IPS DF 19.7 (cell line): Measurements from ENCODE around the gene RECK.
A peak's percentile ranks its signal among the peaks of the same experiment; 100 is the strongest.

ENCODE experiments used
- DNase-seq: peaks from one replicate; pipeline ENCODE4 v3.0.0-alpha.2; 2013; ENCODE audit warnings: low read depth, low spot score

RECK gene

DNA sequence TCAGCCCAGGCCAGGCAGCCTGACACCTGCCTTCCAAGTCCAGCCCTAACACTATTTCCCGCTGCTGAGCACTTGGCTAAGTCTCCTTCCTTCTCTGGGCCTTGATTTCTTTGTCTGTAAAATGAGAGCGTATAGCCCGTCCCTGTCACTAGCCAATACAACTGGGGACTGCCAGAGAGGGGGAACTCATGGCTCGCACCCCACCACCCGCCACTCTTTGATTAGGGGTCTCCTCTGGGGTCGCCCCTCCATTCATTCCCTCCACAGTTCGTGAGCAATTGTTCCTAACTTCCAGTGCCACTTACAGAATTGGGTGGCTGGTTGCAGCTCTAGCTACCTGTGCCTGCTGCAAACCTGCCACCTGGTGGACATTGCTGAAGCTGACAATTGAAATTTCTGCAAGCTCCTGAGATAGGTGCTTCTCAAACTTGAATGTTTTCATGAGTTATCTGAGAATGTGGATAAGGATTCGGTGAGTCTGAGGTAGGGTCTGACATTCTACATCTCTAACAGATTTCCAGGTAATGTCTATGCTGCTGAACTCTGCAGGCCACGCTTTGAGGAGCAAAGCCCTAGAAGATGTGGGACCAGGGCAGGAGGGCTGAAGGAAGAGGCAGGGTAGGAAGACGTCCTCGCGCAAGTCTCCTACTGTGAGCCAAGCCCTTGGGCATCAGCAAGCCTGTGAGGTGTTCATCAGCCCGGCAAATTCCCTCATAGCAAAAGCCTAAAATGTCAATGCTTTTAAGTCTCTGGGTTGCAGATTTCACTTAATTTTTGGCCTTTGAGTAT lies 13.3 kb upstream of the RECK start:
- DNase-seq = peak; percentile 54

DNA sequence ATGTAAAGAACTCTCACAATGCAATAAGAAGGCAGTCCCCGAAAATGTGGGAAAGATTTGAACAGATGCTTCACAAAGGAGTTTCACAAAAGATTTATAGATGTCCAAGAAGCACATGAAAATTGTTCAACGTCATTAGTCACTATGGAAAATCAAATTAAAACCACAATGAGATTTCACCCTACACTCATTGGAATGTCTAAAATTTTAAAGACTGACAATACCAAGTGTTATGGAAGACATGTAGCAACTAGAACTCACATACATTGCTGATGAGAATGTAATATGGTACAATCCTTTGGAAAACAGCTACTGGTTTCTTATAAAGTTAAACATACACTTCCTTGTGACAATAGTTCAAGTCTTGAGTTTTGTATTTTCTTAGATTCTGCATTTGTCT lies 11.0 kb upstream of the RECK start:
- DNase-seq = no peak

DNA sequence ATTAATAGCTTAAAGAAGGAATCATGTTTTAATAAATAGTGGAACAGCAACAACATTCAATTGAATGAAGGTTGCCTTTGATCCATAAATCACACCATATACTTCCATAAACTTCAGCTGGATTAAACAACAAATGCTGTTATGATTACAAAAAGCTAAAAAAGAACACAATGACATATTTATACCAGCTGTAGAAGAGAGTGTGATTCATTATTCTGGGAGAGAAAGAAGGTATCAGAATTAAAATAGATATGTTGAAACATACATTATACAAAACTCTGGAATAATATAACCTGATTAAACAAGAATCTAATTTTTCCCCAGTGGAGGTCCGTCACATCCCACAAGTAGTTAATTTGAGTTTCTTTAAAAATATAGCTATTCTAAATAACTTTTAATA lies 7.5 kb upstream of the RECK start:
- DNase-seq = no peak

DNA sequence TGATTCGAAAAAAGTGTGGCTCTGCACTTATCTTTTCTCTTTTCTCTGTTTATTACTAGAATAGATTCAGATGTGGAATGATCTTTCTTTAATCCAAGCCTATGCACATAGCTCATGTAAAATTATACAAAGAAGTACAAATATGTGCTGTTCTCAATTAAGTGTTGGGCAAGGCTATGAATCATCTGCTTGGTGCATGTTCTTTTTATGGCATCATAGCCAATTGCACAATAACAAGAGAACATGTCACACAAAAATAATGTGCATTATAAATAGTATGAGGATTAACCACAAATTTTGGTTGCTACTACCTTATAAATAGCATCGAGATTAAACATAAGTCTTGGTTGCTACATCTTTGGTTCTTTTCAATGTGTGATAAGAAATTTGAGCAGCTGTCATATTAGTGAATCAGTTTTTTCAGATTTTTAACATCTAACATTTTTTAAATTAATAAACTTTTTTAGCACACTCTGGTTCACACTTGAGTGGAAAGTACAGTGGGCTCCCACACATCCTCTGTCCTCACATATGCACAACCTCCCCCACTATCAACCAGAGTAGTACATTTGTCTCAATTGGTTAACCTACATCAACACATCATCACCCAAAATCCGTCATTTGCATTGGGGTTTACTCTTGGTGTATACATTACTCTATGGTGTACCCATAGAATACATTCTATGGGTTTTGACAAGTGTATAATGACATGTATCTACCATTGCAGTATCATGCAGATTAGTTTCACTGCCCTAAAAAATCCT lies 6.8 kb upstream of the RECK start:
- no peak for DNase-seq

DNA sequence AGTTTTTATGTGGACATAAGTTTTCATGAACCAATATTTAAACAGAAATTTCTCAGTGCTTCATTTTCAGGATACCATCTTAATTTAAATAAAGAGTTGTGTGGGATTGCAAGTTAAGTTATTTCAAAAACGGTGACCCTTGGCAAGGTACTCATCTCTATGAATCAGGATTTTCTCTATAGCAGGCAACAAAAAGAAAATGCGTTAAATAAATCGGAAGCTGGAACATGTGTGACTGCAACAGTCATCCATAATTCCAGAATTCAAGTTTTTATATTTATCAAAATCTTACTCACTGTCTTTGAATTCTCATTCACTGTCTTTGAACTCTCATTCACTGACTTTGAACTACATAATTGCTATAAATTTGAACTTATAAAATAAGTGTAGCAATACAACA lies 5.8 kb upstream of the RECK start:
- DNase-seq = no peak

DNA sequence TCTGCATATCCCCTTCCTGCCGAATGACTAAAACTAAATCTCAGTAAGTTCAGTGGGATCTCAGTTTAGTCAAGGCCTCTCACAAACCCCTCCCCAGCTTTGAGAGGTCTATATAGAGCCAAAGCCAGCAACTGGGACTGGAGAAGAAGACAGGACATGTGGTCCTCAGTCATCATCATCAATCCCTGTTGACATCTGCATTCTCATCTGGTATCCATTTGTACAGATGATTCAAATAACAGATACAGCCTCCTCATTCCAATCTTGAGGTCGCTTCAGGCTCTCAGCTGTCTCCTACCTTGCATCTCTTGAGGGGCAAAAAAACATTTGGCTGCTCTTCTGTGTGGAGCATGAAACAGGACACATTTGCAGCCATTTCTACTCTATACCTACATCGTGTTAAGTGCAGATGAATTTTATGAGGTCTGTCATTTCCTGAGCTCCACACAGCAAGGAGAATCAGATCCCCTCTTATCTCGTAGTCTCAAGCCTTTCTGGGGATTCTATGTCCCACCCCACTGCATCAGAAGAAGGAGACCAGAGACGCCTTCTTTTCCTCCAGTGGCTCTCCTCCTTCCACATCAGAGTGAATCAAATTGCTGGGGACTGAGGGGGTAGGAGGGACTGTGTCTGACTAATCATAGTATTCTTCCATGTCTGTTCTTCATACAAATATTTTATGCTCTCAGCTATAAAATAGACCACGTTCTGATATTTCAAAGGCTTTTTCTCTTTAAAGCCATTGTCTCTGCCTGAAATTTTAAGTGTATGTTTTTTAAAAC lies 4.7 kb upstream of the RECK start:
- no peak for DNase-seq

DNA sequence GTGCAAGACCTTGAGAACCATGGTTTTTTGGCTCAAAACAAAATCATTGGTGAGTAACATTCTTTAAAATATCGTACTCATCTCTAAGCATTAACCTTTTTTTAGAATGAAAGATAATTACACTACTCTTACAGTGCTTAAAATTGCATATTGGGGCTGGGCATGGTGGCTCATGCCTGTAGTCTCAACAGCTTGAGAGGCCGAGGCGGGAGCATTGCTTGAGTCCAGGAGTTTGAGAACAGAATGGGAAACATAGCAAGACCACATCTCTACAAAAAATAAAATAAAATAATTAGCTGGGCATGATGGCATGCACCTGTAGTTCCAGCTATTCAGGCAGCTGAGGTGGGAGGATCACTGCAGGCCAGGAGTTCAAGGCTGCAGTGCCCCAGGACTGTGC lies 2.9 kb upstream of the RECK start:
- no peak for DNase-seq

DNA sequence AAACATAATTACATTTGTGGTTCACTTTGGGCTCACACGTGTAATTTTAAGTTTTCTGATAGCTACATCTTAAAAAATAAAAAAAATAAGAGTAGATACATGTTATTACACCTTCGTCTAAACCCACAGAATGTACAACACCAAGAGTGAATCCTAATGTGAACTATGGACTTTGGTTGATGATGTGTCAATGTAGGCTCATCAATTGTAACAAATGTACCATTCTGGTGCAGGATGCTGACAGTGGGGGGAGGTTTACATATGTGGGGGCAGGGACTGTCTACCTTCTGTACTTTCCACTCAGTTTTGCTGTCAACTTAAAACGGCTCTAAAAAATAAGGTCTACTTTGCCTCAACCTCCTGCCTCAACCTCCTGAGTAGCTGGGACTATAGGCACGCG lies 2.5 kb upstream of the RECK start:
- DNase-seq = no peak

DNA sequence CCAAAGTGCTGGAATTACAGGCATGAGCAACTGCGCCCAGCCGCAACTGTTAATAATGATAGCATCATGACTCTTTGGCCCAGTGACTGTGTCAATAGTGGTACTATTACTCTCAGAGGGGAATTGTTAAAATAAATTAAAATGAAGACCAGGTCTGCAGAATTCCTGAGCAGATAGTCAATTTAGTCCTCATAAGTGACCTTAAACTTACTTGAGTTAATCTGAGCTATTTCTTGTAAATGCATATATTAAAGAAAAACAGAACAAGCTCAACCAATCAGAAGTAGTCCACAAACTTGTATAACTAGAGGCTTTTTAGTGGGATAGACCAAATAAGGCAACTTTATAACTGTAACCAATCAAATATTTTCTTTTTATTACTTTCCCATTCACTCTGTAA lies 1.7 kb upstream of the RECK start:
- no peak for DNase-seq

DNA sequence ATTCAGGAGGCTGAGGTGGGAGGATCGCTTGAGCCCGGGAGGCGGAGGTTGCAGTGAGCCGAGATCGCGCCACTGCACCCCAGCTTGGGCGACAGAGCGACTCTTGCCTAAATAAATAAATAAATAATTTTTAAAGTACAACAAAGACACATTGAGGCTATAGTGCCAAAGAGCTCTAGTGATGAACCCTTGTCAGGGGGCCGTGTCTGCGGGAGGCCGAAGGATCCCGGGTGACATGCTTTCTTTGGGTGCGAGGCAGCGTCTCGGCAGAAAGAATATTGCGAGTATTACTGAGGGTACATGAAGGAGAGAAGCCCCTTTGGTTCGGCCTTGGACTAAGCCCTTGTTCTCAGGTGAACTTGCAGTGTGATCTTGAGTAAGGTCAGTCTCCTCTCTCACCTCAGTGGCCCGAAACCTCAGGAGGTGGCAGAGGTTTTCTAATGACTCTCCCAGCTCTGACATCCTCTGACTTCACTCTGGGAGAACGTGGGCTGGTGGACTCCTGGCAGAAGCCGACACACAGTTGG lies 397 bp upstream of the RECK start:
- DNase-seq = no peak

DNA sequence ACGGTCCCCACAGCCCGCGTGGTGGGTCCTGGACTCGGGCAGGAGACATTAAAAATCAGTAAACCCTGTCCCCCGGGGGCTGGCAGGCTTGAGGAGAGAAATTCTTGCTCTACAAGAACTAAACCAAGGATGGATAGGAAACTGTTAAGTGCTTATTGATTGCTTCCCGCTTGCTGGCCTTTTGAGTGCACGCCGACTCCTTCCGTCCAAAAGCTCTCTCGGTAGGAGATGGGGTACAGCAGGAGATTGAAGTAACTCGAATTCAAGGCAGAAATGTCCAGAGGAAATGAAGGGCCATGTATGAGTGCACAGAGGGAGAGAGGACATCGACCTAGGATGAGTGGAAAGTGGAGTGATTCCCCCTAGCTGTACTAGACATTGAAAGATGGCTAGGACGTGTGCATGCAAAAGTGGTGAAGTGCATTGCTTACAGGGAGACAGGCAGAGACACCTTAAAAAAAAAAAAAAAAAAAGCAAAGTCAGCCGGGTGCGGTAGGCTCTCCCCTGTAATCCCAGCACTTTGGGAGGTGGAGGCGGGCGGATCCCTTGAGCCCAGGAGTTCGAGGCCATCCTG lies 923 bp downstream of the RECK start:
- no peak for DNase-seq

DNA sequence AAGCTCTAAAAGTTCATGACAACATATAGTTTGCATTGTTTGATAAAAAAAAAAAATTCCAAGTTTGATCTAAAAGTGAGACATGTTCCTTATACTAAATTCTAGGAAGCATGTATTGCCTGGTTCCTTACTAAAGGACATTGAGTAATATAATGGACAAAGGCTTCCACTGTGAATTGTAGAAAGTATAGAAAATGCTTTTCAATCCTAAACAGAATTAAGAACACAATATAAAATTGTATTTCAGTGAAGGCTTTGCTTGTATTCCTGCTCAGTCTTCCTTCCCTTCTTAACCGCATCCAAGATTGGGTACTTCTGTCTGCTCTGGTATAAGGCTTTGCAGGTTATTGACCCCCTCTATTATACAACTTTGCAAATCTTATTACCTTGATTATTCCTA lies 2.4 kb downstream of the RECK start:
- DNase-seq = no peak

DNA sequence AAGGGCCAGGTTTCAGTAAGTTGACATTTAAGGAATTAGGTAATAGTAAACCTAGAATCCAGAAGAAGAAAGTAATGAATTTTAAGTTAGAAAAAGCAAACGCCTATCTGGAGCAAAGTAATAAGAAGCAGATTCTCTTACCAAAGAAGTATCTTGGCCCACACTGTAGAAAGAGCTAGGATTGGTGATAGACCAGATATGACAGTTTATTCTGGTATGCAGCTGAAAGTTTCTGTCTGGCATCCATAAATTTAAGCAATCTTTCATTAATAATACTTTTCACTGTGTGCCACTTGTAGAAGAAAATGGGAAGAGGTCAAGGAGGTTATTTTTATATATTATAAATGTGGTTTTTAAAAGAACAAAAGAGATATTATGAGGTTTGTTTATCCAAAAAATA lies 3.0 kb downstream of the RECK start:
- DNase-seq = no peak

DNA sequence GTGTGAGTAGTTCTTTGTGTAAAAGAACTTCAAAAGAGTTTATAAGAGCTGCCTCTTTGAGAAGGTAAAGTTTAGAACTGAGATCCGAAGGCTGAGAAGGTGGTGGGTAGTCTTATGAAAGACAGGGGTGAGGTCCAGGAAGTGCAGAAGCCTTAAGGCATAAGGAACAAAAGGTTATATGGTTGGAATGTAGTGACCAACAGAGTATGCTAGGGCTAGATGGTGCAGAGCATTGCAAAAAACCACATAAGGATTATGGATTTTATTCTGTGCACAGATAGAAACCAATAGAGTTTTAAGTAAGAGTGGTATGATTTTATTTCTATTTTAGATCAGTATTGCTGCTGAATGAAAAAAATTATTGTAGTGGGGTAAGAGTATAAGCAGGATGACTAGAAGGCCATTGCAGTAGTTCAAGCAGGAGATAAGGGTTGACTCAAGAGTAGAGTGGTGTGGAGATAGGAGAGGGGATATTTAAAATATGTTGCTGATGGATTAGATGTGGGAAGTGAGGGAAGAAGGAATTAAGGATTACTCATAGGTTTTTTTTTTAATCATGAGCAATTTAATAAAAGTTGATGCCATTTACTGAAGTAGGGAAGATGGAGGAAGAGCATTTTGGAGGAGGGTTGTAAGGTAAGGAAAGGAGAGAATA lies 3.7 kb downstream of the RECK start:
- DNase-seq = no peak

DNA sequence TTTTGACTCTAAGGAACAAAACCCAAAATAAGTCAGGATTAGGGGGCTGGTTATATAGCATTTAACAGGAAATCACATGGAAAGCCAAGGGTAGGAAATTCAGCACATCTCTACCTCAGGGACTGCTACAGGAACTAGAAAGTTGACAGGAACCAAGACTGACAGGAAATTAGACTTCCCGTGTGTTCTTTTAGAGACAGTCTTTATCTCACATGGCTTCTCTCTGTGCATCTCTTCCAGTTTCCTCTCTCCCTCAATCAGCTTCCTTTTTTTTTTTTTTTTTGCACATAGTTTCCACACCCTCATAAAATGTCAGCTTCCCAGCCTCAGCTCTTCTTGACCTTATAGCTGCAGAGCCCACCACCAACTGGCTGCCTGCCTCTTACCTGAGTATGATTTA lies 4.8 kb downstream of the RECK start:
- DNase-seq = no peak

DNA sequence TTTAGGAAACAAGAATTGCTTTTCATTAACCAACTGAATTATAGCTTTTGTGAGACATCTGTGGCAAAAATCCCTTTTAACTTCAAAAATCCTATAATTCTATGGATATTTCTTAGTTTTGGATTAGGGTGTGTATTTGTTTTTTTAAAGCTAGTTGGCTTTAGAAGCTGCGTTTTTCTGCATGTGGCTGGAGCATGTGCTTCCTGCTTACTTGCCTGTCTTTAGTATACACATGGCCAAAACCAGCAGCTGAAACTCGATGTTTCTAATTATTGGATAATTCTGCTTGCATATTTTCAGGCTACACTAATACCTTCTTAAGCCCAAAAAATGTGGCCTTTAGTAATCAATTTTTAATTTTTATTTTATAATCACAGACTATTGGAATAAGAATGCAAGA lies 8.9 kb downstream of the RECK start:
- DNase-seq = no peak

DNA sequence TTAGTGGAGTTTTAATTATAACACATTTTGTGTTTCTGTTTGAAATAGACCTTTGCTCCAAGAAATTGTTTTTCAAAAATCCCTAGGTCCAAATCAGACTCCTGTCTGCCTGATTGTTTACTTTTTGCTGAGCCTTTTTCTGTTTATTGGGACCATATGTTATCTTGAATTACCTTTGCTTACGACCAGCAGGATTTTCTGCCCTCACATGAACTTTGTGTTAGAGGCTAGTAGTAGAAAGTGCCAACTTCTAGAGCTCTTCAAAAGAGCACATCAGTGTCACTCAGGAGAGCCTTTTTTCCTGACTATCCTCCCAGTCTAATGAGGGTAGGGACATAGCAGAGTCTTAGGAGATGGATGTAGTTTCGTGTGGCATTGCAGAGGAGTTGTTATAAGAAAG lies 10.2 kb downstream of the RECK start:
- no peak for DNase-seq

DNA sequence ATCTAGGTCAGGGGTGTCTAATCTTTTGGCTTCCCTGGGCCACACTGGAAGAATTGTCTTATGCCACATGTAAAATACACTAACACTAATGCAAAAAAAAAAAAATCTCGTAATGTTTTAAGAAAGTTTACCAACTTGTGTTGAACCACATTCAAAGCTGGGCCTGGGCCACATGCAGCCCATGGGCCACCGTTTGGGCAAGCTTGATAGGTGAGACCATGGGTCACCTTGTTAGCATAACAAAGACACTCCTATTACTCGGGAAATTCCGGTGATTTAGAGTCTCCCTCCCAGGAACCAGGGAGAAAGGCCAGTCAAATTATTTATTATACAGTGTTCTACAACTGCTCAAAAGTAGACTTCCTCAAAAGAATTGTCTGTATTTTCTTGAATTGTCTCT lies 12.7 kb downstream of the RECK start:
- DNase-seq = no peak

DNA sequence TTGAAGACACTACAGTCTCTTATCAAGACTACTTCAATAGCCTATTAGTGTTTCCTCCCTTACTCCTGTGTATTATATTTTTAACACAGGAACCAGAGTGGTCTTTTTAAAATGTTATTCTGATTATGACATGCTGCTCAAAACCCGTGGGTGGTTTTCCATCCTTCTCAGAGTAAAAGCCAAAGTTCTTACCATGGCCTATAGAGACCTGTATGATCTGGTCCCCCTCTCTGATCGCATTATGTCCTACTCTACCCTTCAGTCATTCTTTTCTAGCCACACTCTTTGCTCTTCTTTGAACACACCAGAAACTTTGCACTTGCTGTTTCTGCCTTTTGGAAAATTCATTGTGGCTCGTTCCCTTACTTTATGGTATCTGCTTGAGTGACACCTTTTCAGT lies 13.8 kb downstream of the RECK start:
- no peak for DNase-seq

DNA sequence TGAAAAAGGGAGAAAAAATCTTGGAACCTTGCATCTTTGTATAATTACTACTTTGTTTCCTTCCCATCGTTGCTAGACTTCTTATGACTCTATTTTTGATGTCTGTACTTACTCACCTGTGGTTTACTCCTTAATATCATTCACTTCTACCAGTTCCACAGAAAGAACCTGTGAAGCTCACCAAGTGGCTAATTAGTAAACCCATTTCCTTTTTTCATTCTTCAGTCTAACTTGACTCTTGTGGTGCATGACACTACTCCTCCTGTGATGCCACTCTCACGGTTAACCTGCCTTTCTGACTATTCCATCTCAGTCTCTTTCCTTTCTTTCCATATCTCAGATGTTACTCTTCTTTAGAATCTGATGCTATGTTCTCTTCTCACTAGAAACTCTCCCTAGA lies 14.6 kb downstream of the RECK start:
- no peak for DNase-seq

DNA sequence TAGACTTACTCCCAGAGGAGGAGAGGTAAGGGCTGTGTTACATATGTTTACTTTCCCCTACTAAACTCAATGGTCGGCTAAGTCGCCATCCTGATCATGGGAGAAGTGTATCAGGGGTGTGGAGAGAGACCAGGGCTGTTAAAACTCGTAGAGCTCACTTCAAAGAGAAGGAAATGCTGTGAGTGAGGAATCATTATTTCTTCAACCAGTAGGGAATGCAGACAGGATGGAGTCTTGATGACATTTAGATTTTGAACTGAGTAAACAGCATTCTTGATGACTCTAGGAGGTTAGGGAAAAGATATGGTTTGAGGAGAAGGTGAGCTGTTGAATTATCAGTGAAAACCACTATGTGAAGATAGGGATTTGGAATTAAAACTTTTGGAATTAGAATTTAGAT lies 17.3 kb downstream of the RECK start:
- no peak for DNase-seq

DNA sequence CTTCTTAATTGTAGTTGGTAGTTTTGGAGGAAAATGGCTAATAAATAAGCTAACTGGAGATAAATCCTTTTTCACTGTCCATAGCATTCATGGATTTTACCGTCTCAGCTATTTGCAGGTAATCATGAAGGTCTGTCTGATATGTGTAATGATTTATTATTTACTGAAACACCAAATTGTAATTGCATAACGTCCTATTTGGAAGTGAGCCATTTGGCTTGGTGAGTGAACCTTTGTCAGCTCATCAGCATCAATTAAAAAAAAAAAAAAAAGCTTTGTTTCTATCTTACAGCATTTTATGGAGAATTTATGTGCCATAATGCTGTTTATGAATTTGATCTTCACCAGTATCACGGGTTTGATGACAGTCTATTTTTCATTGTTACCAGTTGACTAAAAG lies 20.2 kb downstream of the RECK start:
- no peak for DNase-seq
